ENCODE data around the gene SNX21. TPM values are rescaled to one million over a fixed set of nuclear protein-coding genes. Genes with fewer than 3 reads are reported as not detected.
A peak's percentile ranks its signal among the peaks of the same experiment; 100 is the strongest.

SNX21 gene
- total RNA-seq, 1 experiment from 2014 or later, result 11.9 TPM

- intact Hi-C loops (cut with micrococcal nuclease), result no loop called here
- H3K79me2 ChIP-seq (ENCODE audit: insufficient read depth, low read length), result peaks cover 4% of the 10 kb centered on the region; the same call in 1 of the 2 replicates
- H4K20me1 ChIP-seq (ENCODE audit: insufficient read depth), result no peaks in the 10 kb centered on the region
- peaks cover 10 to 18% of the 10 kb centered on the region in 2 experiments; a peak in 3 of 4 replicates for H3K4me1 ChIP-seq (ENCODE audit: control insufficient read depth in 1 of 2, insufficient read depth in 2 of 2, low read length in 2 of 2)
- peak within 1 kb of the TSS; percentile 80 for H2AFZ ChIP-seq (ENCODE audit: low read depth, low read length, poor library complexity, severe bottlenecking)
- peak within 1 kb of the TSS; percentile 83 to 93 for H3K4me3 ChIP-seq (replicated peaks in 1 of 2; ENCODE audit: low read depth in 1 of 2, low read length in 2 of 2)
- H3K9me3 ChIP-seq (ENCODE audit: control insufficient read depth in 1 of 2, insufficient read depth in 1 of 2, low read depth in 1 of 2, low read length in 2 of 2), result no peaks in the 10 kb centered on the region
- CTCF ChIA-PET, result interaction anchor here (1.5 kb wide), 1 partner anchor 14 kb away, joined by 4 read pairs; no protein-coding TSS in a partner anchor
- no peaks in the 10 kb centered on the region for H3K9me2 ChIP-seq (ENCODE audit: insufficient read depth)
- BruUV-seq (replicated peaks), result no TSS peak
- peak within 1 kb of the TSS; percentile 77 for H3K27ac ChIP-seq (ENCODE audit: low read depth, low read length)
- POLR2A ChIA-PET, result interaction anchor here (0.9 to 1.1 kb wide), 2 partner anchors 10 to 42 kb away, joined by 3 to 4 read pairs; partner anchors contain the start of gene ZSWIM1
- peak; percentile 82 for DNase-seq (ENCODE audit: low read depth, low spot score)
- peak within 1 kb of the TSS; percentile 99 for H3K4me2 ChIP-seq (ENCODE audit: low read length)
- RAD21 ChIA-PET (ENCODE audit: low non-redundant PET in 1 of 2, low total read pairs in 2 of 2, uncharacterized antibody in 2 of 2, unreplicated experiment in 2 of 2), result no interaction called here
- peak; percentile 85 for ATAC-seq
- H3K9ac ChIP-seq (ENCODE audit: low read length), result peak within 1 kb of the TSS; percentile 76
- peaks cover 6 to 21% of the 10 kb centered on the region in 2 experiments; a peak in 3 of 4 replicates for H3K36me3 ChIP-seq (ENCODE audit: control insufficient read depth in 1 of 2, insufficient read depth in 2 of 2, low read length in 2 of 2)
- no peaks in the 10 kb centered on the region for H3K27me3 ChIP-seq (ENCODE audit: insufficient read depth, low read length)
- no peak; the same call in none of the 2 replicates for TF ChIP-seq CBX3 (IDR thresholded peaks at IDR 0.05; ENCODE audit: low read depth)
- TF ChIP-seq CEBPB (IDR thresholded peaks at IDR 0.05; ENCODE audit: low read depth), result no peak
- TF ChIP-seq EZH2 (IDR thresholded peaks at IDR 0.05), result no peak
- TF ChIP-seq JUND (IDR thresholded peaks at IDR 0.05), result no peak
- TF ChIP-seq TCF7L2 (IDR thresholded peaks at IDR 0.05; ENCODE audit: borderline replicate concordance, extremely low read depth, insufficient read depth, insufficient read length), result peak; percentile 42
- no peak for TF ChIP-seq ZNF274 (IDR thresholded peaks at IDR 0.05; ENCODE audit: low read depth, low read length)
- TF ChIP-seq, protein P1, sequence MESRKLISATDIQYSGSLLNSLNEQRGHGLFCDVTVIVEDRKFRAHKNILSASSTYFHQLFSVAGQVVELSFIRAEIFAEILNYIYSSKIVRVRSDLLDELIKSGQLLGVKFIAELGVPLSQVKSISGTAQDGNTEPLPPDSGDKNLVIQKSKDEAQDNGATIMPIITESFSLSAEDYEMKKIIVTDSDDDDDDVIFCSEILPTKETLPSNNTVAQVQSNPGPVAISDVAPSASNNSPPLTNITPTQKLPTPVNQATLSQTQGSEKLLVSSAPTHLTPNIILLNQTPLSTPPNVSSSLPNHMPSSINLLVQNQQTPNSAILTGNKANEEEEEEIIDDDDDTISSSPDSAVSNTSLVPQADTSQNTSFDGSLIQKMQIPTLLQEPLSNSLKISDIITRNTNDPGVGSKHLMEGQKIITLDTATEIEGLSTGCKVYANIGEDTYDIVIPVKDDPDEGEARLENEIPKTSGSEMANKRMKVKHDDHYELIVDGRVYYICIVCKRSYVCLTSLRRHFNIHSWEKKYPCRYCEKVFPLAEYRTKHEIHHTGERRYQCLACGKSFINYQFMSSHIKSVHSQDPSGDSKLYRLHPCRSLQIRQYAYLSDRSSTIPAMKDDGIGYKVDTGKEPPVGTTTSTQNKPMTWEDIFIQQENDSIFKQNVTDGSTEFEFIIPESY (IDR thresholded peaks at IDR 0.05; ENCODE audit: extremely low read depth, insufficient replicate concordance, low read length), result no peak
- no peak for TF ChIP-seq SRF (IDR thresholded peaks at IDR 0.05; ENCODE audit: low read depth)
- TF ChIP-seq SP1 (IDR thresholded peaks at IDR 0.05; ENCODE audit: low read depth), result no peak
- TF ChIP-seq FOSL1 (IDR thresholded peaks at IDR 0.05; ENCODE audit: low read depth), result no peak
- TF ChIP-seq RAD21 (IDR thresholded peaks at IDR 0.05; ENCODE audit: low read depth), result no peak
- TF ChIP-seq, protein P2, sequence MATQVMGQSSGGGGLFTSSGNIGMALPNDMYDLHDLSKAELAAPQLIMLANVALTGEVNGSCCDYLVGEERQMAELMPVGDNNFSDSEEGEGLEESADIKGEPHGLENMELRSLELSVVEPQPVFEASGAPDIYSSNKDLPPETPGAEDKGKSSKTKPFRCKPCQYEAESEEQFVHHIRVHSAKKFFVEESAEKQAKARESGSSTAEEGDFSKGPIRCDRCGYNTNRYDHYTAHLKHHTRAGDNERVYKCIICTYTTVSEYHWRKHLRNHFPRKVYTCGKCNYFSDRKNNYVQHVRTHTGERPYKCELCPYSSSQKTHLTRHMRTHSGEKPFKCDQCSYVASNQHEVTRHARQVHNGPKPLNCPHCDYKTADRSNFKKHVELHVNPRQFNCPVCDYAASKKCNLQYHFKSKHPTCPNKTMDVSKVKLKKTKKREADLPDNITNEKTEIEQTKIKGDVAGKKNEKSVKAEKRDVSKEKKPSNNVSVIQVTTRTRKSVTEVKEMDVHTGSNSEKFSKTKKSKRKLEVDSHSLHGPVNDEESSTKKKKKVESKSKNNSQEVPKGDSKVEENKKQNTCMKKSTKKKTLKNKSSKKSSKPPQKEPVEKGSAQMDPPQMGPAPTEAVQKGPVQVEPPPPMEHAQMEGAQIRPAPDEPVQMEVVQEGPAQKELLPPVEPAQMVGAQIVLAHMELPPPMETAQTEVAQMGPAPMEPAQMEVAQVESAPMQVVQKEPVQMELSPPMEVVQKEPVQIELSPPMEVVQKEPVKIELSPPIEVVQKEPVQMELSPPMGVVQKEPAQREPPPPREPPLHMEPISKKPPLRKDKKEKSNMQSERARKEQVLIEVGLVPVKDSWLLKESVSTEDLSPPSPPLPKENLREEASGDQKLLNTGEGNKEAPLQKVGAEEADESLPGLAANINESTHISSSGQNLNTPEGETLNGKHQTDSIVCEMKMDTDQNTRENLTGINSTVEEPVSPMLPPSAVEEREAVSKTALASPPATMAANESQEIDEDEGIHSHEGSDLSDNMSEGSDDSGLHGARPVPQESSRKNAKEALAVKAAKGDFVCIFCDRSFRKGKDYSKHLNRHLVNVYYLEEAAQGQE (IDR thresholded peaks at IDR 0.05; ENCODE audit: low read depth), result no peak
- no peak for TF ChIP-seq EZH2phosphoT487 (IDR thresholded peaks at IDR 0.05; ENCODE audit: borderline replicate concordance)
- no peak for TF ChIP-seq POLR2A (IDR thresholded peaks at IDR 0.05; ENCODE audit: borderline replicate concordance, extremely low read depth, insufficient read depth, insufficient read length)
- no peak; the same call in 1 of the 2 replicates for TF ChIP-seq ELF1 (IDR thresholded peaks at IDR 0.05; ENCODE audit: borderline replicate concordance, low read depth)
- peak; percentile 87 for TF ChIP-seq YY1 (IDR thresholded peaks at IDR 0.05; ENCODE audit: extremely low read depth, insufficient replicate concordance, low read depth, low read length)
- TF ChIP-seq EGR1 (IDR thresholded peaks at IDR 0.05; ENCODE audit: low read depth), result no peak; the same call in 1 of the 2 replicates
- no peak for TF ChIP-seq ZFX (IDR thresholded peaks at IDR 0.05)
- TF ChIP-seq SIN3A (IDR thresholded peaks at IDR 0.05; ENCODE audit: low read depth), result peak; percentile 92
Measured at GRCh38 chr20:45890985-45891983, 57.7 kb downstream of the SNX21 start, which contains the start of the genes CTSA and NEURL2. Gene CTSA, plus strand, starts transcription at chr20:45891335. Its CDS starts 234 bp downstream, at chr20:45891569. Gene NEURL2, minus strand, starts transcription at chr20:45891208. Its CDS starts 217 bp downstream, at chr20:45890991.
